ENCODE data around the gene GATAD2A. TPM values are rescaled to one million over a fixed set of nuclear protein-coding genes. Genes with fewer than 3 reads are reported as not detected.
"Not testable (repeated sequence)": the region's sequence is repeated elsewhere in the genome, so short reads cannot be mapped to it uniquely, and the experiment has no call there.

The GATAD2A gene
- total RNA-seq, 4 donors from 2014 or later: 73.8 to 128 (median 87.7) TPM

DNA sequence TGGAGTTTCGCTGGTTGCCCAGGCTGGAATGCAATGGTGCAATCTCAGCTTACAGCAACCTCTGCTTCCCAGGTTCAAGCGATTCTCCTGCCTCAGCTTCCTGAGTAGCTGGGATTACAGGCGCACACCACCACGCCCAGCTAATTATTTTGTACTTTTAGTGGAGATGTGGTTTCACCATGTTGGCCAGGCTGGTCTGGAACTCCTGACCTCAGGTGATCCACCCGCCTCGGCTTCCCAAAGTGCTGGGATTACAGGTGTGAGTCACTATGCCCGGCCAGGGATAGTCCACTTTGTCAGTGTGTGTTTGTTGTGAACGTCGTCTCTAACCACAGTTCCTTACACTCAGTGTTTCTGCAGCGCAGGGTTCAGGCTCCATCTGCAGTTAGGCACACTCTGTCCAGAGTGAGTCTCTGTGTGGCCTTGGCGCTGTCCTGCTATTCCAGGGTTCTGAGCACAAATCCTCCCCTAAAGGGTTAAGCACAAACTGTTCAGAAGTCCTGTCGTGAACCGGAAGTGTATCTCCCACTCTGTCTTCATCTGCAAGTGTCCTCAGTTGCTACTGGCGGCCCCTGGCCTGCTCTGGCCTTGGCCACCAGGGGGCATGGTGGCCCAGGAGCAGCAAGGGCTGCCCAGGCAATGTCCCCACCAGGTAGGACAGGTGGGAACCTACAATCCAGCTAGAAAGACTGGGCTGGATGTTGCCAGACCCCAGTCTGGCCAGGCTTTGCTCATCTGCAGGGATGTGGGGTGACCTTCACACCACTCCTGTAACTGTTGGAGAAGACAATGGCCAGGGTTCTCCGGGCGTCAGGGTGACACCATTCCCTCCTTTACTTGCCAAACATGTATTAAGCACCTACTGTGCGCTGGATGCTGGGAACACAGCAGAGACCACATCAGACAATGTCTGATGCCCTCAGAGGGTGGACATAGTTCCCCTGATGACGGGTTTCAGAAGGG is 38.8 kb upstream of the GATAD2A start:
- no peak for DNase-seq (ENCODE audit: low spot score in 2 of 2)
- TF ChIP-seq POLR2A (IDR thresholded peaks at IDR 0.05): no peak
- TF ChIP-seq, protein P1, sequence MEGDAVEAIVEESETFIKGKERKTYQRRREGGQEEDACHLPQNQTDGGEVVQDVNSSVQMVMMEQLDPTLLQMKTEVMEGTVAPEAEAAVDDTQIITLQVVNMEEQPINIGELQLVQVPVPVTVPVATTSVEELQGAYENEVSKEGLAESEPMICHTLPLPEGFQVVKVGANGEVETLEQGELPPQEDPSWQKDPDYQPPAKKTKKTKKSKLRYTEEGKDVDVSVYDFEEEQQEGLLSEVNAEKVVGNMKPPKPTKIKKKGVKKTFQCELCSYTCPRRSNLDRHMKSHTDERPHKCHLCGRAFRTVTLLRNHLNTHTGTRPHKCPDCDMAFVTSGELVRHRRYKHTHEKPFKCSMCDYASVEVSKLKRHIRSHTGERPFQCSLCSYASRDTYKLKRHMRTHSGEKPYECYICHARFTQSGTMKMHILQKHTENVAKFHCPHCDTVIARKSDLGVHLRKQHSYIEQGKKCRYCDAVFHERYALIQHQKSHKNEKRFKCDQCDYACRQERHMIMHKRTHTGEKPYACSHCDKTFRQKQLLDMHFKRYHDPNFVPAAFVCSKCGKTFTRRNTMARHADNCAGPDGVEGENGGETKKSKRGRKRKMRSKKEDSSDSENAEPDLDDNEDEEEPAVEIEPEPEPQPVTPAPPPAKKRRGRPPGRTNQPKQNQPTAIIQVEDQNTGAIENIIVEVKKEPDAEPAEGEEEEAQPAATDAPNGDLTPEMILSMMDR (IDR thresholded peaks at IDR 0.05): peak in 1 of 3 donors; percentile 94
- no peak overlapping the region for H3K4me3 ChIP-seq (ENCODE audit: low read depth, poor library complexity, severe bottlenecking)
- 43 to 49% methylated on average over 18 of the region's 18 CpGs for WGBS, 2 donors
- intact Hi-C loops (cut with DNase I; ENCODE audit: low total_unique reads): loop anchor here (5.0 kb wide), 1 partner anchor 121 kb away; no protein-coding TSS in a partner anchor

DNA sequence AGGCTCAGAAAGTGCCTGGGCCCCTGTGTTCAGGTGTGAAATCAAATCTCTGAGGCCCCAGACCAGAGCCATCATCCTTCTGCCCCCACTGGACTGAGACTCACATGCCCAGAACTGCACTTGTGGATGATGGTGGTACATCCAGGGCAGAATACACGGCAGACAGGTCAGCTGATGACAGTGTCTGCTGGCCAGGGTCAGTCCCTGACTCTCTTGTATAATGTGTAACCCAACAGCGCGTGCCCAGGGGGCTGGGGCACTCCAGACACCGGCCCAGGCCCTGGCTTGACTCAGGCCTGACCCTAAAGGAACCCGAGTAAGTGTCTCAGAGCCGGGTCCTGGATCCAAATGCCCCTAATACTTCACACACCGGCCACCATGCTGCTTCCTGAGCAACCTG is 37.4 kb upstream of the GATAD2A start:
- no peak overlapping the region for H3K4me3 ChIP-seq (ENCODE audit: low read depth, poor library complexity, severe bottlenecking)
- no peak for TF ChIP-seq POLR2A (IDR thresholded peaks at IDR 0.05)
- TF ChIP-seq, protein P1 (IDR thresholded peaks at IDR 0.05): no peak
- no peak for DNase-seq (ENCODE audit: low spot score in 2 of 2)
- 81 to 83% methylated on average over 7 of the region's 7 CpGs for WGBS, 2 donors
- intact Hi-C loops (cut with DNase I; ENCODE audit: low total_unique reads): loop anchor here (5.0 kb wide), 1 partner anchor 119 kb away; no protein-coding TSS in a partner anchor

DNA sequence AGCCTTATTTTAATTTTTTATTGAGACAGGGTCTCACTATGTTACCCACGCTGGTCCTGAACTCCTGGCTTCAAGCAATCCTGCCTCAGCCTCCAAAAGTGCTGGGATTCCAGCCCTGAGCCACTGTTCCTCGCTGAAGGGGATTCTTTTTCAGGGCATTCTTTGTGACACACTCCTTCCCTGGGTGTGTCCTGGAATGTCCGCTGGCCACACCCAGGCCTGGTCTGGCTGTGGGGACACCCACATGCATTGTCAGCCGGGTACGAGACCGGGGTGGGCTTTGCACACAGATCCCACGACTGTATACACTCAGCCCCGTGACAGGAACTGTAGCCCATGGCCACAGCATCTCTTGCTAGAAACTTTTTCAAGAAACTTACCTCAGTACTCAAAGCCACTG is 34.4 kb upstream of the GATAD2A start:
- no peak for TF ChIP-seq POLR2A (IDR thresholded peaks at IDR 0.05)
- TF ChIP-seq, protein P1 (IDR thresholded peaks at IDR 0.05): no peak
- intact Hi-C loops (cut with DNase I; ENCODE audit: low total_unique reads): no loop called here
- H3K4me3 ChIP-seq (ENCODE audit: low read depth, poor library complexity, severe bottlenecking): no peak overlapping the region
- DNase-seq (ENCODE audit: low spot score in 2 of 2): no peak
- WGBS, 2 donors: 57 to 63% methylated on average over 8 of the region's 8 CpGs

DNA sequence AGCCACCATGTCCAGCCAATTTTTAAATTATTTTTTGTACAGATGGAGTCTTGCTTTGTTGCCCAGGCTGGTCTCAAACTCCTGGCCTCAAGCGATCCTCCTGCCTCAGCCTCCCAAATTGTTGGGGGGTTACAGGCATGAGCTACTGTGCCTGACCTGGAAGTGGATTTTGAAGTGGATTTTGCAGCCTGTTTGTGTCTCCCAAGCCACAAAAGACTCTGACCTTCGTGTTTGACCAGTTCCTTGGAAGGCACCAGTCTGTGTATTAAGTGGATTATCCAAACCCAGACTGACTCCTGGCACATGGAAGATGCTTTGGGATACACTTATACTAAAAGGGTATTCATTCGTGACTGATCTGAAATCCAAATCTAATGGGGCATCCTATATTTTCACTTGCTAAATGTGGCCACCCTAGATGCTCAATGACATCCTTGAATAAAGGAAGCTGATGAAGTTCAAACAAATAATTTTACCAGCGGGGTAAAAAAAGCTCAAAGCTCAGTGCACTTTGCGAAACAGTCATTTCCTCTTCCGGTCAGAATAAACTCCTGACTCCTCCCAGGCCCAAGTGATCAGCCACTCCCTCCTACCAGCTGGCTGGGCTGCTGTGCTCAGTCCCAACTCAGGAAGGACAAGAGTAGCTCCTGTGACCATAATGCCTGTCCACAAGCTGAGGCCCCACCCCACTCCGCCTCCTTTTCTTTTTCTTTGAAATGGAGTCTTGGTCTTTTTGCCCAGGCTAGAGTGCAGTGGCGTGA is 32.6 kb upstream of the GATAD2A start:
- WGBS, 2 donors: 57 to 63% methylated on average over 8 of the region's 8 CpGs
- H3K4me3 ChIP-seq (ENCODE audit: low read depth, poor library complexity, severe bottlenecking): no peak overlapping the region
- DNase-seq (ENCODE audit: low spot score in 2 of 2): peak in 1 of 2 donors; percentile 69
- TF ChIP-seq POLR2A (IDR thresholded peaks at IDR 0.05): no peak
- TF ChIP-seq, protein P1 (IDR thresholded peaks at IDR 0.05): no peak
- intact Hi-C loops (cut with DNase I; ENCODE audit: low total_unique reads): no loop called here

DNA sequence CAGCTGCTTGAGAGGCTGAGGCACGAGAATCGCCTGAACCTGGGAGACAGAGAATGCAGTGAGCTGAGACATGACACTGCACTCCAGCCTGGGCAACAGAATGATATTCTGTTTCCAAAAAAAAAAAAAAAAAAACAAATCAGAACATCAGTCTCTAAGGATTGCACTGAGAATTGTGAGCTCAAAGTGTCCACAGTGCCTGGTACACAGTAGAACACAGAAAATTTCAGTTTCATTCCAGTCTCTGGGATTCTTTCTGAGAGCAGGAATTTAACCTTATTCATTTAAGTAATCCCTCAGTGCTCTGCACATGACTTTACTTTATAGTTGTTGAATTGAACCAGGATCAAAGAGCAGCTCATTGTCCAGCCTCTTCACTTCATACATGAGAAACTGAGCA is 25.9 kb upstream of the GATAD2A start:
- TF ChIP-seq, protein P1 (IDR thresholded peaks at IDR 0.05): no peak
- TF ChIP-seq POLR2A (IDR thresholded peaks at IDR 0.05): no peak
- H3K4me3 ChIP-seq (ENCODE audit: low read depth, poor library complexity, severe bottlenecking): no peak overlapping the region
- no peak for DNase-seq (ENCODE audit: low spot score in 2 of 2)
- intact Hi-C loops (cut with DNase I; ENCODE audit: low total_unique reads): no loop called here
- 29 to 51% methylated on average over 2 of the region's 2 CpGs for WGBS, 2 donors

DNA sequence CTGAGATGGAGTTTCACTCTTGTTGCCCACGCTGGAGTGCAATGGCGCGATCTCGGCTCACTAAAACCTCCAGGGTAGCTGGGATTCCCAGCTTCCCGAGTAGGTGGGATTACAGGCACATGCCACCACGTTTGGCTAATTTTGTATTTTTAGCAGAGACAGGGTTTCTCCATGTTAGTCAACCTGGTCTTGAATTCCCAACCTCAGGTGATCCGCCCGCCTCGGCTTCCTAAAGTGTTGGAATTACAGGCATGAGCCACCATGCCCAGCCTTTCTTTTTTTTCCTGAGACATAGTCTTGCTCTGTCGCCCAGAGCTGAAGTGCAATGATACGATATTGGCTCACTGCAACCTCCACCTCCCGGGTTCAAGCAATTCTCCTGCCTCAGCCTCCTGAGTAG is 25.2 kb upstream of the GATAD2A start:
- H3K4me3 ChIP-seq (ENCODE audit: low read depth, poor library complexity, severe bottlenecking); DNase-seq (ENCODE audit: low spot score in 2 of 2); intact Hi-C loops (cut with DNase I; ENCODE audit: low total_unique reads): not testable (repeated sequence)
- WGBS, 2 donors: 83 to 91% methylated on average over 12 of the region's 12 CpGs
